Left cardiac atrium (tissue), 4 donors: ENCODE data around the gene RASSF6. TPM values are rescaled to one million over a fixed set of nuclear protein-coding genes. Genes with fewer than 3 reads are reported as not detected.
"Not testable (repeated sequence)": the region's sequence is repeated elsewhere in the genome, so short reads cannot be mapped to it uniquely, and the experiment has no call there.

Experiments
- ATAC-seq, 2 donors: fragments of 200-7000 bp; cut with Tn5 transposase; one replicate each; pipeline ENCODE4 v1.9.1; 2020; ENCODE audit warnings: mild to moderate bottlenecking in 2 of 2, moderate library complexity in 2 of 2
- DNase-seq: peaks from one replicate; pipeline ENCODE4 v3.0.0-alpha.2; 2020
- intact Hi-C, 2 donors: fragments of 100-400 bp; cut with DNase I; formaldehyde crosslinking; loops; one replicate each; pipeline versions ENCODE4 v1.14.1 to v1.15.1; 2022 to 2023
- total RNA-seq, 2 donors: library from RNA; stranded (reverse); fragmentation: NEBNext Ultra II Directional; extraction: Animal tissue kit (Norgen Biotek cat#: 25700); gene quantifications; one replicate each; pipeline ENCODE4 v1.2.1, GENCODE V29; 2021
- donor health status: DM: no; HTN: yes; CAD: no.
- donor health status: DM: no; HTN: yes; CAD: no; lungs with severe emphysema.
- donor health status: DM: yes; HTN: yes; CAD: no.
- donor health status: Dilated cardiomyopathy.

Gene RASSF6
- total RNA-seq, 2 donors from 2014 or later, result not detected

- no peak for DNase-seq
- intact Hi-C loops, result no loop called here
- ATAC-seq, result no peak
Observed at GRCh38 chr4:73588613-73589012, 31.6 kb downstream of the RASSF6 start.

- DNase-seq, result no peak
- no peak for ATAC-seq
- intact Hi-C loops, result no loop called here
Observed at GRCh38 chr4:73586666-73587065, 33.6 kb downstream of the RASSF6 start.

GRCh38 chr4:73586040-73586439, 34.2 kb downstream of the RASSF6 start:
- DNase-seq (no peak), ATAC-seq (no peak)
- intact Hi-C loops, result no loop called here

- ATAC-seq (no peak), DNase-seq (no peak)
- intact Hi-C loops, result no loop called here
Observed at GRCh38 chr4:73585345-73585744, 34.9 kb downstream of the RASSF6 start.

- intact Hi-C loops, result no loop called here
- no peak for ATAC-seq
Observed at GRCh38 chr4:73583666-73584065, 36.6 kb downstream of the RASSF6 start.

GRCh38 chr4:73577371-73577770, 42.9 kb downstream of the RASSF6 start:
- intact Hi-C loops, result no loop called here
- DNase-seq (no peak), ATAC-seq (no peak)

More at GRCh38 chr4:73583666-73584065, 36.6 kb downstream of the RASSF6 start:
- DNase-seq, result no peak

- intact Hi-C loops, result no loop called here
- ATAC-seq (no peak), DNase-seq (no peak)
Observed at GRCh38 chr4:73576381-73576780, 43.9 kb downstream of the RASSF6 start.

- ATAC-seq (no peak), DNase-seq (no peak)
- intact Hi-C loops, result no loop called here
Observed at GRCh38 chr4:73575660-73576059, 44.6 kb downstream of the RASSF6 start.

GRCh38 chr4:73573794-73574528, 46.3 kb downstream of the RASSF6 start:
- ATAC-seq (peak; percentile 30 to 35), DNase-seq (peak; percentile 35)
- intact Hi-C loops, result no loop called here

GRCh38 chr4:73550865-73551264, 69.4 kb downstream of the RASSF6 start:
- DNase-seq, ATAC-seq, intact Hi-C loops: not testable (repeated sequence)

- ATAC-seq (no peak), DNase-seq (no peak)
- intact Hi-C loops, result no loop called here
Observed at GRCh38 chr4:73544620-73545019, 75.6 kb downstream of the RASSF6 start.

GRCh38 chr4:73541251-73541650, 79.0 kb downstream of the RASSF6 start:
- no peak for ATAC-seq

GRCh38 chr4:73540826-73541225, 79.4 kb downstream of the RASSF6 start:
- DNase-seq (no peak), ATAC-seq (no peak)
- intact Hi-C loops, result no loop called here

More at GRCh38 chr4:73541251-73541650, 79.0 kb downstream of the RASSF6 start:
- no peak for DNase-seq
- intact Hi-C loops, result no loop called here

GRCh38 chr4:73539386-73539785, 80.8 kb downstream of the RASSF6 start:
- ATAC-seq, result no peak
- intact Hi-C loops, result no loop called here
- no peak for DNase-seq

- intact Hi-C loops, result no loop called here
- DNase-seq (no peak), ATAC-seq (no peak)
Observed at GRCh38 chr4:73538162-73538561, 82.1 kb downstream of the RASSF6 start.

- no peak for DNase-seq
- intact Hi-C loops, result no loop called here
- ATAC-seq, result no peak
Observed at GRCh38 chr4:73533515-73534422, 86.5 kb downstream of the RASSF6 start.

GRCh38 chr4:73528171-73528570, 92.1 kb downstream of the RASSF6 start:
- DNase-seq (no peak), ATAC-seq (no peak)
- intact Hi-C loops, result no loop called here

- ATAC-seq (no peak), DNase-seq (no peak)
- intact Hi-C loops, result no loop called here
Observed at GRCh38 chr4:73527196-73527595, 93.0 kb downstream of the RASSF6 start.

GRCh38 chr4:73525611-73526010, 94.6 kb downstream of the RASSF6 start:
- DNase-seq (no peak), ATAC-seq (no peak)
- intact Hi-C loops, result no loop called here

- intact Hi-C loops, result no loop called here
- DNase-seq, result no peak
- no peak for ATAC-seq
Observed at GRCh38 chr4:73523126-73523525, 97.1 kb downstream of the RASSF6 start.
